IMR-90 (cell line): ENCODE measurements around the gene TLK2. TPM values are rescaled to one million over a fixed set of nuclear protein-coding genes. Genes with fewer than 3 reads are reported as not detected.
"Not testable (repeated sequence)": the region's sequence is repeated elsewhere in the genome, so short reads cannot be mapped to it uniquely, and the experiment has no call there.

Experiments
- ATAC-seq: fragments of 200-7000 bp; cut with Tn5 transposase; 2 replicates; pipeline ENCODE4 v1.9.1; 2020; ENCODE audit warnings: low read depth, mild to moderate bottlenecking, moderate library complexity
- BruUV-seq: library from RNA; stranded (reverse); fragments of 400-500 nt; replicated peaks from 2 replicates; lab custom pipeline; 2021; lab: Mats Ljungman, UMichigan
- CTCF ChIA-PET: fragments of 300-600 bp; formaldehyde crosslinking; extraction: SDS; loops from one replicate; lab custom pipeline; 2021; ENCODE audit warnings: antibody characterized with exemption; lab: Yijun Ruan, JAX
- POLR2A ChIA-PET: fragments of 300-600 bp; sonication (Branson Sonifier 250); formaldehyde crosslinking; loops from one replicate; lab custom pipeline; 2022; ENCODE audit warnings: antibody characterized with exemption; ENCODE audit not compliant: unreplicated experiment; lab: Charles Lee
- DNase-seq: peaks from one replicate; pipeline ENCODE4 v3.0.0; 2013
- H2AFZ ChIP-seq: replicated peaks from 2 replicates; pipeline ENCODE3; 2013; ENCODE audit warnings: low read length, mild to moderate bottlenecking; ENCODE audit not compliant: poor library complexity
- H2AK5ac ChIP-seq: 2 replicates; pipeline ENCODE4 v1.6.1; 2013; ENCODE audit warnings: low read depth, low read length, inconsistent platforms
- H2AK9ac ChIP-seq: replicated peaks from 2 replicates; pipeline ENCODE3; 2013; ENCODE audit warnings: mild to moderate bottlenecking, low read depth, low read length, moderate library complexity; ENCODE audit not compliant: poor library complexity
- H2BK120ac ChIP-seq: 2 replicates; pipeline ENCODE4 v1.6.1; 2013; ENCODE audit warnings: low read depth, low read length, inconsistent platforms
- H2BK15ac ChIP-seq: 3 replicates; pipeline ENCODE4 v1.6.1; 2013; ENCODE audit warnings: low read depth, low read length, inconsistent platforms
- H2BK20ac ChIP-seq: 2 replicates; pipeline ENCODE4 v1.6.1; 2013; ENCODE audit warnings: low read depth, mild to moderate bottlenecking, inconsistent platforms, low read length, moderate library complexity
- H2BK5ac ChIP-seq: 2 replicates; pipeline ENCODE4 v1.6.1; 2013; ENCODE audit warnings: mild to moderate bottlenecking, low read depth, low read length, inconsistent platforms; ENCODE audit not compliant: poor library complexity, severe bottlenecking
- H3K14ac ChIP-seq: replicated peaks from 2 replicates; pipeline ENCODE4 v1.6.1; 2013; ENCODE audit warnings: low read depth, low read length, inconsistent platforms
- H3K18ac ChIP-seq: 2 replicates; pipeline ENCODE4 v1.6.1; 2013; ENCODE audit warnings: low read depth, low read length, control low read depth
- H3K23ac ChIP-seq: 2 replicates; pipeline ENCODE4 v1.6.1; 2013; ENCODE audit warnings: low read depth, low read length, inconsistent platforms
- H3K27ac ChIP-seq: 2 replicates; pipeline ENCODE4 v1.5.1; 2013; ENCODE audit warnings: mild to moderate bottlenecking, control low read depth, low read length; ENCODE audit not compliant: insufficient read depth
- H3K27me3 ChIP-seq: 2 replicates; pipeline ENCODE4 v1.6.1; 2013; ENCODE audit warnings: low read length; ENCODE audit not compliant: control insufficient read depth, insufficient read depth
- H3K36me3 ChIP-seq: 2 replicates; pipeline ENCODE4 v1.6.1; 2013; ENCODE audit warnings: low read length, mixed read lengths; ENCODE audit not compliant: control insufficient read depth, insufficient read depth
- H3K4ac ChIP-seq: 2 replicates; pipeline ENCODE4 v1.6.1; 2013; ENCODE audit warnings: low read depth, low read length, inconsistent platforms
- H3K4me1 ChIP-seq: 2 replicates; pipeline ENCODE4 v1.6.1; 2013; ENCODE audit warnings: low read length, mixed read lengths; ENCODE audit not compliant: control insufficient read depth, insufficient read depth
- H3K4me2 ChIP-seq: 2 replicates; pipeline ENCODE4 v1.6.1; 2013; ENCODE audit warnings: low read depth, mild to moderate bottlenecking, control low read depth, low read length, moderate library complexity
- H3K4me3 ChIP-seq: 2 replicates; pipeline ENCODE4 v1.5.1; 2013; ENCODE audit warnings: low read depth, mild to moderate bottlenecking, control low read depth, low read length, moderate library complexity; ENCODE audit not compliant: insufficient read depth
- H3K56ac ChIP-seq: 2 replicates; pipeline ENCODE4 v1.6.1; 2013; ENCODE audit warnings: low read length, inconsistent platforms; ENCODE audit not compliant: insufficient read depth; ENCODE audit errors: extremely low read depth
- H3K79me1 ChIP-seq, 2 experiments: 2 replicates each; pipeline ENCODE4 v1.6.1; 2013; ENCODE audit warnings: low read length in 2 of 2, inconsistent platforms in 1 of 2, low read depth in 1 of 2
- H3K9ac ChIP-seq: 2 replicates; pipeline ENCODE4 v1.6.1; 2013; ENCODE audit warnings: low read depth, low read length, control low read depth
- H3K9me1 ChIP-seq: 2 replicates; pipeline ENCODE4 v1.6.1; 2013; ENCODE audit warnings: low read length, inconsistent platforms; ENCODE audit not compliant: insufficient read depth
- H3K9me3 ChIP-seq: 2 replicates; pipeline ENCODE4 v1.6.1; 2013; ENCODE audit warnings: low read length; ENCODE audit not compliant: control insufficient read depth, insufficient read depth
- H4K20me1 ChIP-seq: 2 replicates; pipeline ENCODE4 v1.6.1; 2013; ENCODE audit warnings: low read length, inconsistent platforms; ENCODE audit not compliant: insufficient read depth
- H4K5ac ChIP-seq: 2 replicates; pipeline ENCODE4 v1.6.1; 2013; ENCODE audit warnings: mild to moderate bottlenecking, low read depth, low read length, control low read depth
- H4K8ac ChIP-seq, 2 experiments: 2 replicates each; pipeline ENCODE4 v1.6.1; 2013; ENCODE audit warnings: low read depth in 2 of 2, low read length in 2 of 2, control low read depth in 1 of 2, inconsistent platforms in 1 of 2
- H4K91ac ChIP-seq: 2 replicates; pipeline ENCODE4 v1.6.1; 2013; ENCODE audit warnings: low read depth, low read length, inconsistent platforms; ENCODE audit not compliant: insufficient read depth
- WGBS, 2 experiments: methylation state at CpG; one replicate each; pipeline versions ENCODE4 v1.1.5 to v1.1.7; 2013; ENCODE audit warnings: missing lambda C conversion rate in 2 of 2; ENCODE audit not compliant: insufficient read length in 1 of 2; ENCODE audit errors: extremely low coverage in 2 of 2; 5-methylcytosine and 5-hydroxymethylcytosine counted together
- dilution Hi-C: fragments of 300-500 bp; cut with HindIII; formaldehyde crosslinking; loops from one replicate; pipeline ENCODE4 v1.14.3; 2018; ENCODE audit warnings: low sequenced_read_pairs; ENCODE audit not compliant: unreplicated experiment
- in situ Hi-C: fragments of 300-500 bp; cut with MboI; formaldehyde crosslinking; loops from 3 replicates; pipeline ENCODE4 v1.14.3; 2019; ENCODE audit warnings: low sequenced_read_pairs, inconsistent platforms, mixed read lengths
- intact Hi-C: fragments of 100-400 bp; cut with micrococcal nuclease; formaldehyde crosslinking; loops from 2 replicates; pipeline ENCODE4 v1.10.0; 2022
- polyA plus RNA-seq, 3 experiments: library from polyadenylated mRNA; depleted of rRNA; stranded (reverse); fragments of >200 nt; gene quantifications; 2 replicates each; pipeline ENCODE4 v1.2.3, GENCODE V29; 2012; ENCODE audit warnings: low replicate concordance in 1 of 3
- total RNA-seq: library from RNA; depleted of rRNA; stranded (reverse); fragments of >200 nt; gene quantifications from 2 replicates; pipeline ENCODE4 v1.2.3, GENCODE V29; 2012

Gene TLK2
- total and polyA plus RNA-seq, 2 of the 4 experiments (the other 2 are of a cell fraction), result 35.7 to 39.4 TPM

- H3K14ac ChIP-seq, H3K36me3 ChIP-seq, H3K9ac ChIP-seq, dilution Hi-C loops, H4K8ac ChIP-seq, H2AK9ac ChIP-seq, H3K27ac ChIP-seq, H3K56ac ChIP-seq, H3K9me1 ChIP-seq, H2BK120ac ChIP-seq, H2AFZ ChIP-seq, H3K4me1 ChIP-seq, H3K4me2 ChIP-seq, H2BK20ac ChIP-seq, in situ Hi-C loops, CTCF ChIA-PET, H3K4me3 ChIP-seq, H2BK15ac ChIP-seq, H3K27me3 ChIP-seq, ATAC-seq, H2BK5ac ChIP-seq, H2AK5ac ChIP-seq, H3K9me3 ChIP-seq, H3K18ac ChIP-seq, POLR2A ChIA-PET, BruUV-seq, H4K91ac ChIP-seq, H3K4ac ChIP-seq, H4K5ac ChIP-seq, DNase-seq, intact Hi-C loops, H3K23ac ChIP-seq: not testable (repeated sequence)
- Histone ChIP-seq H4K20me1 (peaks cover 44% of the 10 kb centered on the region), H3K79me1 (peaks cover 0 to 25% of the 10 kb centered on the region in 2 experiments; a peak in 2 of 4 replicates)
- WGBS, 2 experiments, result no CpG with 5 or more reads among the region's 1 CpG
Measured at GRCh38 chr17:62490990-62491389, 12.4 kb downstream of the TLK2 start.

- H3K4me3 ChIP-seq, H3K4me2 ChIP-seq, H3K9me3 ChIP-seq, H2AK9ac ChIP-seq, BruUV-seq, ATAC-seq, H2BK120ac ChIP-seq, H2BK5ac ChIP-seq, H2AFZ ChIP-seq, in situ Hi-C loops, H3K23ac ChIP-seq, H3K36me3 ChIP-seq, H4K91ac ChIP-seq, POLR2A ChIA-PET, H3K27ac ChIP-seq, H3K9me1 ChIP-seq, H4K8ac ChIP-seq, H3K4me1 ChIP-seq, H3K9ac ChIP-seq, intact Hi-C loops, H4K5ac ChIP-seq, H3K56ac ChIP-seq, H3K14ac ChIP-seq, DNase-seq, H3K18ac ChIP-seq, H2AK5ac ChIP-seq, dilution Hi-C loops, H3K4ac ChIP-seq, H3K27me3 ChIP-seq, H2BK15ac ChIP-seq, H2BK20ac ChIP-seq: not testable (repeated sequence)
- CTCF ChIA-PET, result interaction anchor here (0.6 kb wide), 1 partner anchor 30 kb away, joined by 4 read pairs; no protein-coding TSS in a partner anchor
- peaks cover 44% of the 10 kb centered on the region for H4K20me1 ChIP-seq
- WGBS, 2 experiments, result no CpG with 5 or more reads among the region's 5 CpGs
- H3K79me1 ChIP-seq, result peaks cover 0 to 32% of the 10 kb centered on the region in 2 experiments; a peak in 2 of 4 replicates
Measured at GRCh38 chr17:62493049-62493655, 14.5 kb downstream of the TLK2 start.
